HepG2 (cell line): ENCODE measurements around the gene DYDC2. TPM values are rescaled to one million over a fixed set of nuclear protein-coding genes. Genes with fewer than 3 reads are reported as not detected.

Source experiments
- ARID4A ChIP-seq: sonication (generic); formaldehyde crosslinking; IDR thresholded peaks from 2 replicates; pipeline ENCODE4 v1.5.0; 2020; ENCODE audit warnings: mild to moderate bottlenecking, missing genetic modification reagents, borderline replicate concordance
- EZH2 ChIP-seq: conservative IDR thresholded peaks from 2 replicates; pipeline ENCODE4 v1.6.1; 2012; ENCODE audit warnings: mild to moderate bottlenecking, low read depth, low read length, moderate library complexity
- FLYWCH1 ChIP-seq: sonication (generic); formaldehyde crosslinking; IDR thresholded peaks from 2 replicates; pipeline ENCODE4 v1.8.1; 2023; ENCODE audit warnings: mild to moderate bottlenecking, missing genetic modification reagents
- HDAC1 ChIP-seq: sonication (generic); formaldehyde crosslinking; IDR thresholded peaks from 2 replicates; pipeline ENCODE4 v1.5.1; 2020; ENCODE audit warnings: mild to moderate bottlenecking, missing genetic modification reagents
- HMGXB4 ChIP-seq, 2 experiments: sonication (generic) in 1 of 2; formaldehyde crosslinking in 1 of 2; IDR thresholded peaks; 2 replicates each; pipeline versions ENCODE4 v1.4.0 to v1.6.1; 2018 to 2020; ENCODE audit warnings: missing genetic modification reagents in 2 of 2, borderline replicate concordance in 1 of 2, low read depth in 1 of 2, mild to moderate bottlenecking in 1 of 2, missing biosample characterization in 1 of 2
- HOXA9 ChIP-seq: sonication (generic); formaldehyde crosslinking; IDR thresholded peaks from 2 replicates; pipeline ENCODE4 v1.8.1; 2022; ENCODE audit warnings: missing genetic modification reagents, mild to moderate bottlenecking, moderate library complexity, borderline replicate concordance
- MED13 ChIP-seq: sonication (generic); formaldehyde crosslinking; IDR thresholded peaks from 2 replicates; pipeline ENCODE4 v1.5.0; 2020; ENCODE audit warnings: missing genetic modification reagents
- MIER3 ChIP-seq: IDR thresholded peaks from 2 replicates; pipeline ENCODE4 v1.6.1; 2016; ENCODE audit warnings: missing compliant biosample characterization, borderline replicate concordance
- NR3C1 ChIP-seq: sonication (generic); formaldehyde crosslinking; IDR thresholded peaks from 2 replicates; pipeline ENCODE4 v1.4.0; 2020; ENCODE audit warnings: missing genetic modification reagents
- PRMT3 ChIP-seq: sonication (generic); formaldehyde crosslinking; IDR thresholded peaks from 2 replicates; pipeline ENCODE4 v1.8.1; 2022; ENCODE audit warnings: low read depth, mild to moderate bottlenecking, moderate library complexity, missing genetic modification reagents, borderline replicate concordance
- RFXANK ChIP-seq: IDR thresholded peaks from 2 replicates; pipeline ENCODE4 v1.6.1; 2016
- SMARCE1 ChIP-seq: fragments of 450-650 bp; IDR thresholded peaks from 2 replicates; pipeline ENCODE4 v1.6.1; 2017; ENCODE audit warnings: borderline replicate concordance
- SNAPC5 ChIP-seq: sonication (generic); formaldehyde crosslinking; IDR thresholded peaks from 2 replicates; pipeline ENCODE4 v1.8.1; 2023; ENCODE audit warnings: mild to moderate bottlenecking, missing genetic modification reagents, borderline replicate concordance
- TBX2 ChIP-seq: sonication (generic); formaldehyde crosslinking; IDR thresholded peaks from 2 replicates; pipeline ENCODE4 v1.5.0; 2020; ENCODE audit warnings: missing genetic modification reagents, mild to moderate bottlenecking, borderline replicate concordance
- TGIF2 ChIP-seq: IDR thresholded peaks from 2 replicates; pipeline ENCODE4 v1.6.1; 2016; ENCODE audit warnings: control low read depth, missing compliant biosample characterization
- ZKSCAN5 ChIP-seq: sonication (generic); formaldehyde crosslinking; IDR thresholded peaks from 2 replicates; pipeline ENCODE4 v1.5.1; 2020; ENCODE audit warnings: mild to moderate bottlenecking, missing genetic modification reagents
- ZNF224 ChIP-seq: sonication (generic); formaldehyde crosslinking; IDR thresholded peaks from 2 replicates; pipeline ENCODE4 v1.5.0; 2020; ENCODE audit warnings: mild to moderate bottlenecking, missing genetic modification reagents
- ZNF225 ChIP-seq: sonication (generic); formaldehyde crosslinking; IDR thresholded peaks from 2 replicates; pipeline ENCODE4 v1.4.0; 2020; ENCODE audit warnings: mild to moderate bottlenecking, missing genetic modification reagents
- ZNF33B ChIP-seq: sonication (generic); formaldehyde crosslinking; IDR thresholded peaks from 2 replicates; pipeline ENCODE4 v1.5.1; 2020; ENCODE audit warnings: mild to moderate bottlenecking, missing genetic modification reagents
- ZNF430 ChIP-seq: sonication (generic); formaldehyde crosslinking; IDR thresholded peaks from 2 replicates; pipeline ENCODE4 v1.9.0; 2021; ENCODE audit warnings: mild to moderate bottlenecking, missing genetic modification reagents
- ZNF550 ChIP-seq: sonication (generic); formaldehyde crosslinking; IDR thresholded peaks from 2 replicates; pipeline ENCODE4 v1.4.0; 2020; ENCODE audit warnings: mild to moderate bottlenecking, missing genetic modification reagents, borderline replicate concordance
- ZNF598 ChIP-seq: sonication (generic); formaldehyde crosslinking; IDR thresholded peaks from 2 replicates; pipeline ENCODE4 v1.5.1; 2020; ENCODE audit warnings: mild to moderate bottlenecking, missing genetic modification reagents, borderline replicate concordance
- ZSCAN12 ChIP-seq: sonication (generic); formaldehyde crosslinking; IDR thresholded peaks from 2 replicates; pipeline ENCODE4 v1.9.0; 2021; ENCODE audit warnings: mild to moderate bottlenecking, missing genetic modification reagents
- ZSCAN20 ChIP-seq: sonication (generic); formaldehyde crosslinking; IDR thresholded peaks from 2 replicates; pipeline ENCODE4 v1.4.0; 2020; ENCODE audit warnings: missing genetic modification reagents, mild to moderate bottlenecking, borderline replicate concordance
- polyA plus RNA-seq, 8 experiments: library from polyadenylated mRNA; depleted of rRNA in 3 of 8; stranded (reverse) in 7 of 8; unstranded in 1 of 8; fragments of >200 nt; fragmentation: Illumina TruSeq in 4 of 8; extraction: Trizol in 4 of 8; gene quantifications; 2 replicates each; pipeline versions ENCODE4 v1.2.1 to v1.2.3, GENCODE V29; 2011 to 2016; ENCODE audit warnings: low read depth in 4 of 8, missing spikeins in 1 of 8, mixed read lengths in 1 of 8; ENCODE audit not compliant: insufficient read depth in 1 of 8
- total RNA-seq, 5 experiments: library from RNA; depleted of rRNA; stranded (reverse); fragments of >200 nt; fragmentation: Illumina TruSeq; extraction: Trizol; gene quantifications; 2 replicates each; pipeline ENCODE4 v1.2.3, GENCODE V29; 2016; ENCODE audit warnings: low read depth in 1 of 5

DYDC2 gene
- total and polyA plus RNA-seq, 2 of the 13 experiments (the other 11 are each of a cell fraction or from before 2014, with no cell fraction given): 0.98 to 2.3 TPM

GRCh38 chr10:80408242-80409101 is 51.9 kb downstream of the DYDC2 start, which contains the start of gene PRXL2A (continued):
- TF ChIP-seq HMGXB4 (CRISPR knock-in tag; IDR thresholded peaks at IDR 0.05; ENCODE audit: borderline replicate concordance in 1 of 2, low read depth in 1 of 2) (peak in 1 of 2 experiments; percentile 79; a peak in 2 of 4 replicates), PRMT3 (CRISPR knock-in tag) (peak; percentile 66; the same call in 1 of the 2 replicates), SMARCE1 (no peak), MED13 (CRISPR knock-in tag) (peak; percentile 48; the same call in 1 of the 2 replicates), ZNF550 (CRISPR knock-in tag) (no peak), NR3C1 (CRISPR knock-in tag) (no peak), ZNF33B (CRISPR knock-in tag) (peak; percentile 23; the same call in 1 of the 2 replicates), EZH2 (no peak), TGIF2 (CRISPR knock-in tag) (peak; percentile 18; the same call in 1 of the 2 replicates), ZSCAN12 (CRISPR knock-in tag) (0 out of 2 replicates have a peak, but pooled peaks have one; percentile 50), ARID4A (CRISPR knock-in tag) (peak; percentile 78; the same call in 1 of the 2 replicates), RFXANK (CRISPR knock-in tag) (no peak), HDAC1 (CRISPR knock-in tag) (peak; percentile 81), FLYWCH1 (CRISPR knock-in tag) (no peak), ZNF430 (CRISPR knock-in tag) (peak; percentile 75; the same call in 1 of the 2 replicates), ZNF598 (0 out of 2 replicates have a peak, but pooled peaks have one; percentile 73), ZNF224 (CRISPR knock-in tag) (no peak), MIER3 (0 out of 2 replicates have a peak, but pooled peaks have one; percentile 32), ZNF225 (no peak), HOXA9 (CRISPR knock-in tag) (0 out of 2 replicates have a peak, but pooled peaks have one; percentile 59), SNAPC5 (no peak), ZKSCAN5 (CRISPR knock-in tag) (no peak), TBX2 (peak; percentile 80), ZSCAN20 (no peak)
